Measurements from ENCODE around the gene KLK12.

DNA sequence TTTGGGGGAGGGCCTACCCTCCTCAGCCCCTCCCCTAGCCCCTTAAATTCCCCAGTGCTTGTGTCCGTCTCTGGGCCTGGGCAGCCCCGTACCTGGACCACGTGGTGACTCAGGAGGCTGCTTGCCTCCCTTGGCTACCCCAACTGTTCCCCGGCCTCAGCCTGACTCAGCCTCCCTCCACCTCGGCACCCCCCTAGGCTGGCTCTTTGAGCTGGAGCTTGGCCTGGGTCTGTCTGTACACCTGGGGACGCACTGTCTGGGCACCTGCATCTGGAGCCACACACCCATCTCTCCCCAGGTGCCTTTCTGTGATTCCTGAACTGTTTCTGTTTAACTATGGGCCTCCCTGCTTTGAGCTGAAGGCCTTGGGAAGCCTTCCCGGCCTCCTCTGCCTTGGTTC lies 49.7 kb upstream of the KLK12 start:
- TF ChIP-seq CTCF (optimal IDR thresholded peaks at IDR 0.05 in 1 of 3, IDR thresholded peaks at IDR 0.05 in 1 of 3, conservative IDR thresholded peaks at IDR 0.05 in 1 of 3; ENCODE audit: extremely low read depth in 1 of 3, insufficient read depth in 2 of 3, low read length in 3 of 3) (no peak), EZH2 (IDR thresholded peaks at IDR 0.05; ENCODE audit: low read length) (no peak)
